Transverse colon (tissue), 4 donors: ENCODE measurements around the gene GNG11.

Source experiments
- CTCF ChIP-seq, 5 experiments: fragments of 200-600 bp in 3 of 5; fragments of 450-650 bp in 2 of 5; sonication (generic) in 3 of 5; IDR thresholded peaks; 1 replicate in 2 of 5; 2 replicates in 3 of 5; pipeline ENCODE4 v1.5.1; 2016 to 2017; ENCODE audit warnings: antibody characterized with exemption in 5 of 5, inconsistent platforms in 3 of 5, mild to moderate bottlenecking in 2 of 5, moderate library complexity in 1 of 5
- EP300 ChIP-seq: sonication (generic); formaldehyde crosslinking; IDR thresholded peaks from one replicate; pipeline ENCODE4 v1.6.1; 2017; ENCODE audit warnings: antibody characterized with exemption, low read depth
- POLR2A ChIP-seq: fragments of 450-650 bp; IDR thresholded peaks from one replicate; pipeline ENCODE4 v1.6.1; 2016; ENCODE audit warnings: antibody characterized with exemption, mild to moderate bottlenecking, moderate library complexity
- POLR2AphosphoS5 ChIP-seq, 3 donors: sonication (generic); formaldehyde crosslinking; IDR thresholded peaks; one replicate each; pipeline ENCODE4 v1.6.1; 2016; ENCODE audit warnings: antibody characterized with exemption in 3 of 3

GRCh38 chr7:93926800-93927199 lies 5.3 kb downstream of the GNG11 start:
- no peak for TF ChIP-seq POLR2AphosphoS5 (IDR thresholded peaks at IDR 0.05)
- TF ChIP-seq EP300: no peak
- TF ChIP-seq CTCF (IDR thresholded peaks at IDR 0.05): no peak
- TF ChIP-seq POLR2A: no peak
